PC-9 (cell line): ENCODE data around the gene DNAH7. TPM values are rescaled to one million over a fixed set of nuclear protein-coding genes. Genes with fewer than 3 reads are reported as not detected.

Experiments
- BruUV-seq: library from RNA; stranded (reverse); fragments of 400-500 nt; replicated peaks from 2 replicates; lab custom pipeline; 2021; lab: Mats Ljungman, UMichigan
- CTCF ChIA-PET: fragments of 300-600 bp; sonication (Branson Sonifier 250); formaldehyde crosslinking; loops from one replicate; lab custom pipeline; 2022; ENCODE audit warnings: antibody characterized with exemption; lab: Charles Lee
- POLR2A ChIA-PET: fragments of 300-600 bp; sonication (Branson Sonifier 250); formaldehyde crosslinking; loops from one replicate; lab custom pipeline; 2022; ENCODE audit warnings: antibody characterized with exemption; ENCODE audit not compliant: unreplicated experiment; lab: Charles Lee
- DNase-seq, 2 experiments: peaks; one replicate each; pipeline versions ENCODE4 v3.0.0 to v3.0.0-alpha.2; 2015 to 2022; ENCODE audit warnings: mixed read lengths in 1 of 2
- H2AFZ ChIP-seq: fragments of 200-600 bp; sonication (generic); 2 replicates; pipeline ENCODE4 v1.8.1; 2017; ENCODE audit warnings: antibody characterized with exemption
- H3F3A ChIP-seq: fragments of 200-600 bp; sonication (generic); 2 replicates; pipeline ENCODE4 v1.8.1; 2017; ENCODE audit warnings: antibody characterized with exemption, mild to moderate bottlenecking, low read depth; ENCODE audit not compliant: insufficient read depth
- H3K27ac ChIP-seq: fragments of 200-600 bp; sonication (generic); 2 replicates; pipeline ENCODE4 v1.6.1; 2016; ENCODE audit warnings: mixed run types
- H3K27me3 ChIP-seq: fragments of 200-600 bp; sonication (generic); 2 replicates; pipeline ENCODE4 v1.6.1; 2016; ENCODE audit warnings: low read depth, mixed run types; ENCODE audit not compliant: insufficient read depth
- H3K36me3 ChIP-seq: fragments of 200-600 bp; sonication (generic); 2 replicates; pipeline ENCODE4 v1.6.1; 2016; ENCODE audit warnings: low read depth, mixed run types
- H3K4me1 ChIP-seq: fragments of 200-600 bp; sonication (generic); replicated peaks from 2 replicates; pipeline ENCODE4 v1.6.1; 2016; ENCODE audit warnings: mixed run types; ENCODE audit not compliant: insufficient read depth
- H3K4me2 ChIP-seq: fragments of 200-600 bp; sonication (generic); 2 replicates; pipeline ENCODE4 v1.6.1; 2017; ENCODE audit warnings: mixed run types
- H3K4me3 ChIP-seq: fragments of 200-600 bp; sonication (generic); 2 replicates; pipeline ENCODE4 v1.6.1; 2016; ENCODE audit warnings: mixed run types
- H3K79me2 ChIP-seq: fragments of 200-600 bp; sonication (generic); 2 replicates; pipeline ENCODE4 v1.6.1; 2017; ENCODE audit warnings: low read depth, mixed run types
- H3K9me2 ChIP-seq: fragments of 200-600 bp; sonication (generic); 2 replicates; pipeline ENCODE4 v1.8.1; 2017; ENCODE audit warnings: mild to moderate bottlenecking; ENCODE audit not compliant: insufficient read depth
- H3K9me3 ChIP-seq: fragments of 200-600 bp; sonication (generic); 2 replicates; pipeline ENCODE4 v1.8.1; 2016; ENCODE audit warnings: low read depth; ENCODE audit not compliant: insufficient read depth
- H4K20me1 ChIP-seq: fragments of 200-600 bp; sonication (generic); 2 replicates; pipeline ENCODE4 v1.8.1; 2017; ENCODE audit not compliant: insufficient read depth
- CTCF ChIP-seq: fragments of 200-600 bp; sonication (generic); conservative IDR thresholded peaks from 2 replicates; pipeline ENCODE4 v1.6.1; 2017; ENCODE audit warnings: mixed run types, antibody characterized with exemption, mild to moderate bottlenecking, moderate library complexity
- EZH2 ChIP-seq: fragments of 200-600 bp; sonication (generic); IDR thresholded peaks from 2 replicates; pipeline ENCODE4 v1.8.0; 2017; ENCODE audit warnings: antibody characterized with exemption, low read depth
- intact Hi-C: fragments of 100-400 bp; cut with micrococcal nuclease; formaldehyde crosslinking; loops from one replicate; pipeline ENCODE4 v1.10.0; 2022; ENCODE audit not compliant: unreplicated experiment
- total RNA-seq: library from RNA; stranded (reverse); gene quantifications from 2 replicates; pipeline ENCODE4 v1.2.3, GENCODE V29; 2021

DNAH7 gene
- total RNA-seq, 1 experiment from 2014 or later = 3.8 TPM

- Histone ChIP-seq H2AFZ (0 out of 2 replicates have a peak overlapping the region, but pooled peaks have one; percentile 27), H3K36me3 (no peaks in the 10 kb centered on the region), H3K9me2 (no peaks in the 10 kb centered on the region), H3K4me1 (peaks cover 6% of the 10 kb centered on the region; the same call in 1 of the 2 replicates), H3K4me3 (no peak overlapping the region), H3K4me2 (no peak overlapping the region), H4K20me1 (no peaks in the 10 kb centered on the region), H3K27ac (peak overlapping the region; percentile 75), H3K9me3 (no peaks in the 10 kb centered on the region), H3F3A (no peaks in the 10 kb centered on the region), H3K27me3 (no peaks in the 10 kb centered on the region), H3K79me2 (no peaks in the 10 kb centered on the region)
- BruUV-seq = no TSS peak
- TF ChIP-seq CTCF (no peak), EZH2 (no peak)
- intact Hi-C loops = no loop called here
- POLR2A ChIA-PET = no interaction called here
- CTCF ChIA-PET = no interaction called here
- DNase-seq = no peak
Observed at GRCh38 chr2:195820373-195820772, 248.3 kb downstream of the DNAH7 start.

GRCh38 chr2:195819276-195819675 is 249.4 kb downstream of the DNAH7 start:
- Histone ChIP-seq H3K27ac (no peak overlapping the region), H3K9me2 (no peaks in the 10 kb centered on the region), H3K4me3 (no peak overlapping the region), H3K4me1 (peaks cover 6% of the 10 kb centered on the region; the same call in 1 of the 2 replicates), H3K27me3 (no peaks in the 10 kb centered on the region), H3K9me3 (no peaks in the 10 kb centered on the region), H3F3A (no peaks in the 10 kb centered on the region), H4K20me1 (no peaks in the 10 kb centered on the region), H2AFZ (no peak overlapping the region), H3K79me2 (no peaks in the 10 kb centered on the region), H3K4me2 (no peak overlapping the region), H3K36me3 (no peaks in the 10 kb centered on the region)
- TF ChIP-seq CTCF (no peak), EZH2 (no peak)
- ChIA-PET POLR2A (no interaction called here), CTCF (no interaction called here)
- DNase-seq = no peak
- BruUV-seq = no TSS peak
- intact Hi-C loops = no loop called here

- no TSS peak for BruUV-seq
- ChIA-PET CTCF (no interaction called here), POLR2A (no interaction called here)
- Histone ChIP-seq H3K9me3 (no peaks in the 10 kb centered on the region), H3K4me2 (no peak overlapping the region), H3K4me1 (peaks cover 6% of the 10 kb centered on the region; the same call in 1 of the 2 replicates), H4K20me1 (no peaks in the 10 kb centered on the region), H3K27ac (no peak overlapping the region), H3K36me3 (no peaks in the 10 kb centered on the region), H3K27me3 (no peaks in the 10 kb centered on the region), H2AFZ (no peak overlapping the region), H3K4me3 (no peak overlapping the region), H3K79me2 (no peaks in the 10 kb centered on the region), H3F3A (no peaks in the 10 kb centered on the region), H3K9me2 (no peaks in the 10 kb centered on the region)
- TF ChIP-seq CTCF = no peak
- no peak for TF ChIP-seq EZH2
- intact Hi-C loops = no loop called here
- no peak for DNase-seq
Observed at GRCh38 chr2:195818526-195818925, 250.1 kb downstream of the DNAH7 start.
